H9 (cell line): ENCODE data around the gene SMIM22. TPM values are rescaled to one million over a fixed set of nuclear protein-coding genes. Genes with fewer than 3 reads are reported as not detected.

Experiments used
- DNase-seq: peaks from one replicate; pipeline ENCODE4 v3.0.0-alpha.2; 2017
- H2AFZ ChIP-seq: one replicate; pipeline ENCODE4 v1.6.1; 2013; ENCODE audit warnings: mild to moderate bottlenecking, low read length, control low read depth, moderate library complexity
- H2AK5ac ChIP-seq: 2 replicates; pipeline ENCODE4 v1.6.1; 2013; ENCODE audit warnings: low read length, control low read depth, mixed read lengths; ENCODE audit not compliant: insufficient read length
- H2BK120ac ChIP-seq: one replicate; pipeline ENCODE4 v1.6.1; 2013; ENCODE audit warnings: low read depth, mild to moderate bottlenecking, low read length, control low read depth, inconsistent platforms; ENCODE audit not compliant: poor library complexity, severe bottlenecking
- H2BK12ac ChIP-seq: 2 replicates; pipeline ENCODE4 v1.6.1; 2013; ENCODE audit warnings: low read length, control low read depth, mixed read lengths, low read depth; ENCODE audit not compliant: insufficient read length
- H2BK15ac ChIP-seq: 2 replicates; pipeline ENCODE4 v1.6.1; 2013; ENCODE audit warnings: low read depth, low read length, control low read depth
- H2BK20ac ChIP-seq: one replicate; pipeline ENCODE4 v1.6.1; 2013; ENCODE audit warnings: low read depth, mild to moderate bottlenecking, low read length, control low read depth, inconsistent platforms; ENCODE audit not compliant: poor library complexity, severe bottlenecking
- H2BK5ac ChIP-seq: 2 replicates; pipeline ENCODE4 v1.6.1; 2013; ENCODE audit warnings: low read length, control low read depth, mixed read lengths; ENCODE audit not compliant: insufficient read length
- H3K14ac ChIP-seq: 2 replicates; pipeline ENCODE4 v1.6.1; 2013; ENCODE audit warnings: low read length, control low read depth; ENCODE audit not compliant: insufficient read depth
- H3K18ac ChIP-seq: 2 replicates; pipeline ENCODE4 v1.6.1; 2013; ENCODE audit warnings: low read depth, mild to moderate bottlenecking, mixed read lengths, low read length, control low read depth; ENCODE audit not compliant: insufficient read length
- H3K23ac ChIP-seq: 2 replicates; pipeline ENCODE4 v1.6.1; 2013; ENCODE audit warnings: low read length, control low read depth, mixed read lengths, low read depth; ENCODE audit not compliant: insufficient read length
- H3K23me2 ChIP-seq: 2 replicates; pipeline ENCODE4 v1.6.1; 2013; ENCODE audit warnings: low read depth, mild to moderate bottlenecking, mixed read lengths, low read length, control low read depth; ENCODE audit not compliant: insufficient read length, poor library complexity, severe bottlenecking
- H3K27ac ChIP-seq: 2 replicates; pipeline ENCODE4 v1.5.1; 2013; ENCODE audit warnings: low read length, control low read depth, mixed read lengths, low read depth; ENCODE audit not compliant: insufficient read length
- H3K27me3 ChIP-seq: 2 replicates; pipeline ENCODE4 v1.6.1; 2013; ENCODE audit warnings: low read length, control low read depth, inconsistent platforms; ENCODE audit not compliant: insufficient read depth
- H3K4ac ChIP-seq: 2 replicates; pipeline ENCODE4 v1.6.1; 2013; ENCODE audit warnings: low read depth, mild to moderate bottlenecking, control low read depth, inconsistent platforms, low read length, moderate library complexity
- H3K4me1 ChIP-seq: 2 replicates; pipeline ENCODE4 v1.6.1; 2013; ENCODE audit warnings: low read length, control low read depth, inconsistent platforms; ENCODE audit not compliant: insufficient read depth
- H3K4me2 ChIP-seq: 2 replicates; pipeline ENCODE4 v1.6.1; 2013; ENCODE audit warnings: low read length, control low read depth, mixed read lengths; ENCODE audit not compliant: insufficient read length, insufficient read depth
- H3K56ac ChIP-seq: 2 replicates; pipeline ENCODE4 v1.6.1; 2013; ENCODE audit warnings: low read depth, mild to moderate bottlenecking, mixed read lengths, low read length, control low read depth; ENCODE audit not compliant: insufficient read length
- H3K79me1 ChIP-seq: 2 replicates; pipeline ENCODE4 v1.6.1; 2013; ENCODE audit warnings: low read depth, mild to moderate bottlenecking, moderate library complexity, low read length, control low read depth, inconsistent platforms; ENCODE audit not compliant: insufficient read depth, poor library complexity, severe bottlenecking
- H3K79me2 ChIP-seq: 2 replicates; pipeline ENCODE4 v1.6.1; 2013; ENCODE audit warnings: low read length, control low read depth, inconsistent platforms; ENCODE audit not compliant: insufficient read depth
- H3K9ac ChIP-seq: 2 replicates; pipeline ENCODE4 v1.6.1; 2013; ENCODE audit warnings: low read length, control low read depth, mixed read lengths; ENCODE audit not compliant: insufficient read length; ENCODE audit errors: extremely low read depth
- H3K9me3 ChIP-seq: one replicate; pipeline ENCODE4 v1.6.1; 2013; ENCODE audit warnings: low read depth, low read length, inconsistent platforms; ENCODE audit not compliant: control insufficient read depth
- H3T11ph ChIP-seq: one replicate; pipeline ENCODE4 v1.6.1; 2013; ENCODE audit warnings: mild to moderate bottlenecking, low read length, control low read depth, inconsistent platforms
- H4K20me1 ChIP-seq: one replicate; pipeline ENCODE4 v1.6.1; 2013; ENCODE audit not compliant: control insufficient read depth, insufficient read length, insufficient read depth
- H4K5ac ChIP-seq: 2 replicates; pipeline ENCODE4 v1.6.1; 2013; ENCODE audit warnings: low read depth, mild to moderate bottlenecking, mixed read lengths, low read length, control low read depth; ENCODE audit not compliant: insufficient read length
- H4K8ac ChIP-seq: replicated peaks from 2 replicates; pipeline ENCODE4 v1.6.1; 2013; ENCODE audit warnings: low read length, control low read depth, mixed read lengths, low read depth; ENCODE audit not compliant: insufficient read length
- H4K91ac ChIP-seq: 2 replicates; pipeline ENCODE4 v1.6.1; 2013; ENCODE audit warnings: low read depth, mild to moderate bottlenecking, moderate library complexity, mixed read lengths, low read length, control low read depth; ENCODE audit not compliant: insufficient read length
- H3K27ac Mint-ChIP-seq, 3 experiments: 2 replicates in 2 of 3; 3 replicates in 1 of 3; pipeline ENCODE4 v1.8.0; 2020 to 2021; ENCODE audit warnings: mixed read lengths in 3 of 3, mild to moderate bottlenecking in 1 of 3, moderate library complexity in 1 of 3
- H3K27me3 Mint-ChIP-seq: 2 replicates; pipeline ENCODE4 v1.8.0; 2021; ENCODE audit warnings: low read depth, mild to moderate bottlenecking, moderate library complexity, mixed read lengths
- H3K36me3 Mint-ChIP-seq, 3 experiments: 2 replicates in 2 of 3; 3 replicates in 1 of 3; pipeline ENCODE4 v1.8.0; 2020 to 2021; ENCODE audit warnings: low read depth in 3 of 3, mixed read lengths in 3 of 3; ENCODE audit not compliant: insufficient read depth in 1 of 3
- H3K4me1 Mint-ChIP-seq, 2 experiments: 2 replicates each; pipeline ENCODE4 v1.8.0; 2020; ENCODE audit warnings: mixed read lengths in 2 of 2
- H3K4me3 Mint-ChIP-seq, 2 experiments: 2 replicates in 1 of 2; 3 replicates in 1 of 2; pipeline ENCODE4 v1.8.0; 2020 to 2021; ENCODE audit warnings: mild to moderate bottlenecking in 2 of 2, mixed read lengths in 2 of 2, moderate library complexity in 1 of 2
- H3K9me3 Mint-ChIP-seq, 2 experiments: 2 replicates in 1 of 2; 3 replicates in 1 of 2; pipeline ENCODE4 v1.8.0; 2020; ENCODE audit warnings: mild to moderate bottlenecking in 2 of 2, mixed read lengths in 2 of 2, moderate library complexity in 1 of 2
- CTCF ChIP-seq: fragments of 200-600 bp; sonication (generic); conservative IDR thresholded peaks from 3 replicates; pipeline ENCODE4 v1.8.0; 2021; ENCODE audit warnings: antibody characterized with exemption, mild to moderate bottlenecking
- WGBS: extraction: QIAGEN DNeasy Blood & Tissue Kit; methylation state at CpG from one replicate; pipeline ENCODE4 v1.1.7; 2013; ENCODE audit warnings: missing lambda C conversion rate, low lambda C conversion rate, mixed read lengths; ENCODE audit not compliant: insufficient read length; ENCODE audit errors: extremely low coverage; 5-methylcytosine and 5-hydroxymethylcytosine counted together
- total RNA-seq: library from RNA; stranded (reverse); gene quantifications from 2 replicates; pipeline ENCODE4 v1.2.1, GENCODE V29; 2021

The SMIM22 gene
- total RNA-seq, 1 experiment from 2014 or later, result not detected

GRCh38 chr16:4769306-4769638, 25.9 kb upstream of the SMIM22 start:
- Histone ChIP-seq H2AFZ (no peak overlapping the region), H2BK12ac (no peak overlapping the region), H3K56ac (no peak overlapping the region), H3K23me2 (peaks cover 8% of the 10 kb centered on the region), H3K23ac (no peak overlapping the region), H4K20me1 (no peaks in the 10 kb centered on the region), H4K8ac (no peak overlapping the region), H3K9me3 (no peaks in the 10 kb centered on the region), H3K79me1 (no peaks in the 10 kb centered on the region), H3K4me1 (no peaks in the 10 kb centered on the region), H3K27ac (no peak overlapping the region), H4K91ac (no peak overlapping the region), H2AK5ac (no peak overlapping the region), H3K4ac (no peak overlapping the region), H3K9ac (no peak overlapping the region), H3K18ac (no peak overlapping the region), H2BK15ac (no peak overlapping the region), H3K27me3 (no peaks in the 10 kb centered on the region), H3K4me2 (peak overlapping the region; percentile 92), H3K79me2 (no peaks in the 10 kb centered on the region), H3K14ac (no peak overlapping the region), H2BK20ac (no peak overlapping the region), H2BK120ac (no peak overlapping the region), H2BK5ac (no peak overlapping the region), H4K5ac (no peak overlapping the region), H3T11ph (no peak overlapping the region)
- WGBS, result no CpG with 5 or more reads among the region's 7 CpGs
- H3K27ac Mint-ChIP-seq, result peak overlapping the region in 1 of 3 experiments; percentile 23; a peak in 1 of 7 replicates
- H3K27me3 Mint-ChIP-seq, result no peaks in the 10 kb centered on the region
- H3K9me3 Mint-ChIP-seq, result no peaks in the 10 kb centered on the region
- TF ChIP-seq CTCF, result no peak
- DNase-seq, result no peak
- peaks cover 0 to 7% (median 0%) of the 10 kb centered on the region in 3 experiments; a peak in 4 of 7 replicates for H3K36me3 Mint-ChIP-seq
- H3K4me1 Mint-ChIP-seq, result peaks cover 22 to 24% of the 10 kb centered on the region in 2 experiments
- peak overlapping the region; percentile 73 to 84; a peak in 4 of 5 replicates for H3K4me3 Mint-ChIP-seq
